ENCODE measurements around the gene SH3RF2.

Gene SH3RF2

DNA sequence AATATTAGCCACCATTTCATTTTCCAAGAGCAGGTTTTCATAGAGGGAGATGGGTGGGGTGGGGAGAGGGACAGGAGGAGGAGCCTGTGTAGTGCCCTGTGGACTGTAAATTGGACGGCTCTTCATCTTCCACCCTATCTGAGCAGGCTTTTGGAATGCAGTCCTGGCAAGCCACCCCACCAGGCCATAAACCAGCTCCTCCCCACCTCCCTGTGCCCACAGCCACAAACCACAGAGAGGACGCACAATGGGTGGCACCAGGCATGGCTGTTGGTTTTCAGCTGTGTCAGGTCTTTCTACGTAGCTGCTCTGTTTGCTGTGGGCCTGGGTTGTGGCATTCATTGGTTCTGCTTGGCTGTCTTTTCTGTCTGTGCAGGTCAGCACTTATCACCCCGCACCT, 111.0 kb downstream of the SH3RF2 start:
- Histone ChIP-seq H3K4me3 (no peak overlapping the region), H3K4me1 (no peaks in the 10 kb centered on the region), H3K36me3 (no peaks in the 10 kb centered on the region), H3K9me3 (no peaks in the 10 kb centered on the region), H3K27me3 (no peaks in the 10 kb centered on the region), H3K27ac (no peak overlapping the region)
- DNase-seq = no peak
- intact Hi-C loops (cut with DNase I; ENCODE audit: low total_unique reads) = loop anchor here (5.0 to 10.0 kb wide), 2 partner anchors 223 to 1845 kb away; no protein-coding TSS in a partner anchor
- TF ChIP-seq, protein P1, sequence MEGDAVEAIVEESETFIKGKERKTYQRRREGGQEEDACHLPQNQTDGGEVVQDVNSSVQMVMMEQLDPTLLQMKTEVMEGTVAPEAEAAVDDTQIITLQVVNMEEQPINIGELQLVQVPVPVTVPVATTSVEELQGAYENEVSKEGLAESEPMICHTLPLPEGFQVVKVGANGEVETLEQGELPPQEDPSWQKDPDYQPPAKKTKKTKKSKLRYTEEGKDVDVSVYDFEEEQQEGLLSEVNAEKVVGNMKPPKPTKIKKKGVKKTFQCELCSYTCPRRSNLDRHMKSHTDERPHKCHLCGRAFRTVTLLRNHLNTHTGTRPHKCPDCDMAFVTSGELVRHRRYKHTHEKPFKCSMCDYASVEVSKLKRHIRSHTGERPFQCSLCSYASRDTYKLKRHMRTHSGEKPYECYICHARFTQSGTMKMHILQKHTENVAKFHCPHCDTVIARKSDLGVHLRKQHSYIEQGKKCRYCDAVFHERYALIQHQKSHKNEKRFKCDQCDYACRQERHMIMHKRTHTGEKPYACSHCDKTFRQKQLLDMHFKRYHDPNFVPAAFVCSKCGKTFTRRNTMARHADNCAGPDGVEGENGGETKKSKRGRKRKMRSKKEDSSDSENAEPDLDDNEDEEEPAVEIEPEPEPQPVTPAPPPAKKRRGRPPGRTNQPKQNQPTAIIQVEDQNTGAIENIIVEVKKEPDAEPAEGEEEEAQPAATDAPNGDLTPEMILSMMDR (IDR thresholded peaks at IDR 0.05) = no peak

DNA sequence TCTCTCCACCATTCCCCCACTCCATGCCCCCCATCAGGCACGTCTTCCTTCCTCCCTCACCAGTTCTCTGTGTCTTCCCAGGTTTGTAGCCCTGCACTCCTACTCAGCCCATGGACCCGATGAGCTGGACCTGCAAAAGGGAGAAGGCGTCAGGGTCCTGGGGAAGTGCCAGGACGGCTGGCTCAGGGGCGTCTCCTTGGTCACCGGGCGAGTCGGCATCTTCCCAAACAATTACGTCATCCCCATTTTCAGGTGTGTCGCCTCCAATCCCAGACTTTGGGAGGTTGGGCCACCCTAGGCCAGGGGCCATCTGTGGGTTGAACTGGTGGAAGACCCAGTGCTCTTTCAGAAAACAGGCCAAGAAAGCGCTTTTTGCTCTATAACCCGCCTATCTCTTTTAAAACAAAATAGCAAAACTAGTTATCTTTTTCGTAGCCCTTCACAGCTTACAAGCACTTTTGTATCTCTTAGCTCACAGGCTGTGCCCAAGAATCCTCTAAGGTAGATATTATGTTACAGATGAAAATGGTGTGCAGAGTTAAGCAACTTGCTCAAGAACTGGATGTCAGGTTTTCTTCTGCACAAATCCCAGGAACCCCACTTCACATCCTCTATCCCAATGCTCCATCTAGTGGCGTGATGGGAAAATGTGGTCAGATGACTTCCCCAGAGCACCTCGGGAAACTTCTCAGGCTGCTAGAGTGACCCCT, 112.8 kb downstream of the SH3RF2 start:
- peak in 1 of 2 donors; percentile 45 for DNase-seq
- no peaks in the 10 kb centered on the region for H3K27me3 ChIP-seq
- H3K4me3 ChIP-seq = no peak overlapping the region
- no peaks in the 10 kb centered on the region for H3K4me1 ChIP-seq
- TF ChIP-seq, protein P1 (IDR thresholded peaks at IDR 0.05) = peak; percentile 68
- H3K9me3 ChIP-seq = no peaks in the 10 kb centered on the region
- H3K36me3 ChIP-seq = no peaks in the 10 kb centered on the region
- intact Hi-C loops (cut with DNase I; ENCODE audit: low total_unique reads) = loop anchor here (5.0 to 10.0 kb wide), 2 partner anchors 224 to 1847 kb away; no protein-coding TSS in a partner anchor
- H3K27ac ChIP-seq = no peak overlapping the region

DNA sequence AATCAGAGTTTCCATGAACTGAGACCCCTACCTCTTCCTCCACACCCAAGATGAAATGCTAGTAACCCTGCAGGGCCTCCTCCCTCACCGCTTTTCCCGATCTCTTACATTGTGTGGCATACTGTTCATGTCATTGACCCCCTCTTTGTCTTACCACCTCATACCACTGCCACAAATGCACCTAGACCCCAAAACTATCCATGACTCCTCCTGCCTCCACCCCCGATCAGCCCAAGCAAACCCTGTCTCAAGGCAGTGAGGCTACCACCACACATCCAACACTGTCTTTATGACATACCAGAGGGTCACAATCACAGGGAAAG, 113.3 kb downstream of the SH3RF2 start:
- H3K9me3 ChIP-seq = no peaks in the 10 kb centered on the region
- intact Hi-C loops (cut with DNase I; ENCODE audit: low total_unique reads) = loop anchor here (5.0 to 10.0 kb wide), 2 partner anchors 225 to 1847 kb away; no protein-coding TSS in a partner anchor
- no peak overlapping the region for H3K27ac ChIP-seq
- H3K27me3 ChIP-seq = no peaks in the 10 kb centered on the region
- H3K4me3 ChIP-seq = no peak overlapping the region
- no peak for DNase-seq
- TF ChIP-seq, protein P1 (IDR thresholded peaks at IDR 0.05) = peak in 1 of 2 experiments; percentile 2
- no peaks in the 10 kb centered on the region for H3K36me3 ChIP-seq
- no peaks in the 10 kb centered on the region for H3K4me1 ChIP-seq

DNA sequence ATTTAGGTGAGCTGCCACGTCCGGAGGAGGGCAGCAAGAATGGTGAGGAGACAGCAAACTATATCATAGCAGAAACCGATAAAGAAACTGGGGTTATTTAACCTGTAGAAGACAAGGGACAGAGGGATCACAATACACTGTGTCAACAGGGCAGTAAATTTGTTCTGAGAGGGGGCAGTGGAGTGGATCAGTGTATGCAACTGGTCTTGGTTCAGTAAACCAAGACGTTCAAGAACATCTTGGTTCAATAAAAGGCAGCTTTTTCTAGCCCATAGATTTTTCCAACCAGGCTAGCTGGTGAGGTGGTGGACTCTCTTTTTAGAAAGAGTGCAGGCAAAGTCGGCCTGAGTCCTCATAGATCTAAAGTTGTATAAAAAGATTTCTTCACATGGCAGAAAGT, 113.7 kb downstream of the SH3RF2 start:
- H3K4me3 ChIP-seq = no peak overlapping the region
- H3K36me3 ChIP-seq = no peaks in the 10 kb centered on the region
- no peak for DNase-seq
- no peaks in the 10 kb centered on the region for H3K27me3 ChIP-seq
- no peaks in the 10 kb centered on the region for H3K4me1 ChIP-seq
- no peaks in the 10 kb centered on the region for H3K9me3 ChIP-seq
- TF ChIP-seq, protein P1 (IDR thresholded peaks at IDR 0.05) = no peak
- H3K27ac ChIP-seq = no peak overlapping the region
- intact Hi-C loops (cut with DNase I; ENCODE audit: low total_unique reads) = no loop called here

DNA sequence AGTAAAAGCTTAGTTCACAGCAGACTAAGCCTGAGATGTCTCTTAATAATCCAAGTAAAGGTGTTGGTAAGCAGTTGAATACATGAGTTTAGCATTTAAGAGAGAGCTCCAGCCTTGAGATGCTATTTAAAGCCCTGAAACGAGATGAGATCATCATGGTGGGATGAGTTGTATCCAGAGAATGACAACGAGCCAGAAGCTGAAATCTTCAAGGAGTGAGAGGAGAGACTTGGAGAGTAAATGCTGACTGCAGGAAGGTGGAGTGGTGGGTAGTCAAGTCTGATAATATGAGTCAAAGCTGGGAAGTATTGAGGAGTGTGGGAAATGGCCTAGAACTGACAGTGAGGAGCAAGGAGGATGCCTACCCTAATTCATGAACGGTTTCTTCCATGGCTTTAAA, 115.3 kb downstream of the SH3RF2 start:
- intact Hi-C loops (cut with DNase I; ENCODE audit: low total_unique reads) = no loop called here
- no peaks in the 10 kb centered on the region for H3K27me3 ChIP-seq
- no peak overlapping the region for H3K27ac ChIP-seq
- TF ChIP-seq, protein P1 (IDR thresholded peaks at IDR 0.05) = no peak
- no peaks in the 10 kb centered on the region for H3K4me1 ChIP-seq
- no peaks in the 10 kb centered on the region for H3K9me3 ChIP-seq
- DNase-seq = no peak
- peaks cover 0 to 8% (median 0%) of the 10 kb centered on the region in 3 donors for H3K36me3 ChIP-seq
- no peak overlapping the region for H3K4me3 ChIP-seq
